ENCODE data around the gene AKR1B1. TPM values are rescaled to one million over a fixed set of nuclear protein-coding genes. Genes with fewer than 3 reads are reported as not detected.

AKR1B1 gene
- total RNA-seq, 1 donor from 2014 or later = 91.8 TPM

DNA sequence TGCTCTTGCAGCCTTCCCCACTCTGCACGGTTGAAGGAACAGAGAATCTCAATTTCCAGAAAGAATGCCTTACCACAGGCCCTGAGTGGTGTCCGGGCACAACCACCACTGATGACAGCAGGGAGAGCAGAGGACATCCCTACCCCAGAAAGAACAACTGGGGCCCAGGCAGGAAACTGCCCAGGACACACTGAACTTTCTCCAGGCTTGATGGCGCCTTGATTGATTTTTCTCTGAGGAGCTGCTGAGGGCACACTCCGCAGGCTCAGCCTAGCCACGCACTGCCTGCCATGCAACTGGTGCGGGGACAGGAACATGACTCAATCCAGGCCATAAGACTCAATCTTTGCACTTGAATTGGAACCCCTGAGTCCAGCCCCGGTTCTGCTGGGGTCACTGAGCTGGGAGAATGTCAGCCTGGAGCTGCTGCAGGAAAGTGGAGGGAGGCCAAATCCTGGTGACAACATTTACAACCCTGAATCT, 5.9 kb downstream of the AKR1B1 start:
- Histone ChIP-seq H3K4me1 (peaks cover 31% of the 10 kb centered on the region), H3K9me3 (no peaks in the 10 kb centered on the region), H3K36me3 (peaks cover 37% of the 10 kb centered on the region), H3K4me3 (no peak overlapping the region), H3K27me3 (no peaks in the 10 kb centered on the region), H3K27ac (peak overlapping the region; percentile 58)
- DNase-seq (no peak), ATAC-seq (no peak)
- intact Hi-C loops (cut with DNase I) = no loop called here
- TF ChIP-seq, protein P1, sequence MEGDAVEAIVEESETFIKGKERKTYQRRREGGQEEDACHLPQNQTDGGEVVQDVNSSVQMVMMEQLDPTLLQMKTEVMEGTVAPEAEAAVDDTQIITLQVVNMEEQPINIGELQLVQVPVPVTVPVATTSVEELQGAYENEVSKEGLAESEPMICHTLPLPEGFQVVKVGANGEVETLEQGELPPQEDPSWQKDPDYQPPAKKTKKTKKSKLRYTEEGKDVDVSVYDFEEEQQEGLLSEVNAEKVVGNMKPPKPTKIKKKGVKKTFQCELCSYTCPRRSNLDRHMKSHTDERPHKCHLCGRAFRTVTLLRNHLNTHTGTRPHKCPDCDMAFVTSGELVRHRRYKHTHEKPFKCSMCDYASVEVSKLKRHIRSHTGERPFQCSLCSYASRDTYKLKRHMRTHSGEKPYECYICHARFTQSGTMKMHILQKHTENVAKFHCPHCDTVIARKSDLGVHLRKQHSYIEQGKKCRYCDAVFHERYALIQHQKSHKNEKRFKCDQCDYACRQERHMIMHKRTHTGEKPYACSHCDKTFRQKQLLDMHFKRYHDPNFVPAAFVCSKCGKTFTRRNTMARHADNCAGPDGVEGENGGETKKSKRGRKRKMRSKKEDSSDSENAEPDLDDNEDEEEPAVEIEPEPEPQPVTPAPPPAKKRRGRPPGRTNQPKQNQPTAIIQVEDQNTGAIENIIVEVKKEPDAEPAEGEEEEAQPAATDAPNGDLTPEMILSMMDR (IDR thresholded peaks at IDR 0.05) = no peak

DNA sequence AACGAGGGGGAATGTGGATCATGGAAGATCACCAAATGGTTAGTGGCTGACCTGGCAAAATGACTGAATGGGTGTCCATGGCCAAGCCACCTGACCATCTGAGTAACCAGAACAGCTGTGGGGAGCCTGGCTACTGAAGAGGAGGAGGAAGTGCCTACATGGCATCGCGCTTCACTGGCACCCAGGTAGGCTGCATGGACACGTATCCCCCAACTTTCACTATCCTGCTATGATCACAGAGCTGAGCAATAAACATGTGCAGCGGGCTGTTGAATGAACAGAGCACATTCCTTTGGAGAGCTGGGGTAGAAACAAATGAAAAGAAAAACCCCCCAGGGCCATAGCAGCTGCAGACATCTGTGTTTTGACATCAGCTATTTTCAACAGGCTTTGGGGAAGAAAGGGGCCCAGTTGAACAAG, 6.5 kb downstream of the AKR1B1 start:
- no peak overlapping the region for H3K4me3 ChIP-seq
- no peak for DNase-seq
- H3K4me1 ChIP-seq = peaks cover 25% of the 10 kb centered on the region
- no peaks in the 10 kb centered on the region for H3K9me3 ChIP-seq
- ATAC-seq = no peak
- intact Hi-C loops (cut with DNase I) = no loop called here
- H3K27ac ChIP-seq = peak overlapping the region; percentile 58
- peaks cover 41% of the 10 kb centered on the region for H3K36me3 ChIP-seq
- H3K27me3 ChIP-seq = no peaks in the 10 kb centered on the region
- TF ChIP-seq, protein P1 (IDR thresholded peaks at IDR 0.05) = no peak

GRCh38 chr7:134451656-134452055, 7.2 kb downstream of the AKR1B1 start:
- no peak overlapping the region for H3K27ac ChIP-seq
- peaks cover 25% of the 10 kb centered on the region for H3K4me1 ChIP-seq
- intact Hi-C loops (cut with DNase I) = no loop called here
- TF ChIP-seq, protein P1 (IDR thresholded peaks at IDR 0.05) = no peak
- no peaks in the 10 kb centered on the region for H3K9me3 ChIP-seq
- DNase-seq = no peak
- no peak overlapping the region for H3K4me3 ChIP-seq
- H3K27me3 ChIP-seq = no peaks in the 10 kb centered on the region
- ATAC-seq = peak; percentile 60
- peaks cover 49% of the 10 kb centered on the region for H3K36me3 ChIP-seq

GRCh38 chr7:134450294-134451000, 8.5 kb downstream of the AKR1B1 start:
- intact Hi-C loops (cut with DNase I) = no loop called here
- Histone ChIP-seq H3K27ac (no peak overlapping the region), H3K9me3 (no peaks in the 10 kb centered on the region), H3K4me3 (no peak overlapping the region), H3K27me3 (no peaks in the 10 kb centered on the region), H3K36me3 (peaks cover 58% of the 10 kb centered on the region), H3K4me1 (peaks cover 25% of the 10 kb centered on the region)
- no peak for DNase-seq
- ATAC-seq = no peak
- TF ChIP-seq, protein P1 (IDR thresholded peaks at IDR 0.05) = no peak

GRCh38 chr7:134449680-134450079, 9.2 kb downstream of the AKR1B1 start:
- TF ChIP-seq, protein P1 (IDR thresholded peaks at IDR 0.05) = no peak
- intact Hi-C loops (cut with DNase I) = no loop called here
- peaks cover 66% of the 10 kb centered on the region for H3K36me3 ChIP-seq

More at GRCh38 chr7:134449680-134450079, 9.2 kb downstream of the AKR1B1 start:
- Histone ChIP-seq H3K4me3 (no peak overlapping the region), H3K9me3 (no peaks in the 10 kb centered on the region), H3K27me3 (no peaks in the 10 kb centered on the region), H3K27ac (no peak overlapping the region), H3K4me1 (peaks cover 25% of the 10 kb centered on the region)
- DNase-seq = no peak
- no peak for ATAC-seq

Data from upper lobe of right lung (tissue), 1 donor.